ENCODE results near the gene XPNPEP1. TPM values are rescaled to one million over a fixed set of nuclear protein-coding genes. Genes with fewer than 3 reads are reported as not detected.

Gene XPNPEP1
- total and polyA plus RNA-seq, 12 donors, result 17.8 to 103 (median 58.4) TPM

DNA sequence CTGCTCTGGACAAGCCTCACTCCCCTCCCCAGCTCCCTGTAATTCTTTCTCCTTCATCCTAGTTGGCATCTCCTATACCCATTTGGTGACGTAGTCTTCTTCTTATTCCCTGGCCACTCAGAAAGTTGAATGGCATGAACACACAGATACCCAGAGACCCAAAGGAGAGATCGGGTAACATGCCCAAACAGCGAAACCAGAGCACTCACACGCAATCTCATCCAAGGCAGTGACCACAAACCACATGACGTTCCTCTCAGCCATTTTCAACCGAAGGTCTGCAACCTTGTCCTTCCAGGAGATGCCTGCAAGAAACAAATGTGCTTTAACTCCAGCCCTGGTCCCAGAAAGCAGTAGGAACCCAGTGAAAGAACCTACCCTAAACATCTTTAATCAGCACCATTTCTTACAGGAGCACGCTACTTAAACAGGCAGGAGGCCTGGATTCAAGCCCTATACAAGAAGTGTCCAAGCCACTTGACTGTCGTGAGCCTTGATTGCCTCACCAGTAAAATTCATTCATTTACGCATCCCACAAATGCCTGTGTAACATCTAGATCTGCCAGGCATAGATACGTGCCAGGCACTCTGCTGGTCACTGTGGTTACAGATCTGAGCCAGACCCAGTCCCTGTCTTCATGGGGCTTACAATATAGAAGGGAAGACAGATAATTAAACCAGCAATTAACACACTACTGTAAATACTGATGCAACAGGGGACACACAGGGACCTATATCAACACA lies 37.1 kb downstream of the XPNPEP1 start:
- intact Hi-C loops (cut with DNase I), result loop anchor here (5.0 to 10.0 kb wide), 4 partner anchors 86 to 399 kb away; partner anchors contain the start of gene ADD3 (in 2 of the 2)
- no peak for DNase-seq
- H3K9me3 ChIP-seq (replicated peaks in 1 of 3), result no peaks in the 10 kb centered on the region
- WGBS, 4 donors, result 84 to 94% (median 91%) methylated on average over 10 of the region's 10 CpGs
- peak overlapping the region in 1 of 5 donors; percentile 6 for H3K27ac ChIP-seq
- no peaks in the 10 kb centered on the region for H3K27me3 ChIP-seq
- peaks cover 5 to 7% of the 10 kb centered on the region in 2 donors for H3K4me1 ChIP-seq (replicated peaks in 1 of 2)
- TF ChIP-seq POLR2A (IDR thresholded peaks at IDR 0.05), result no peak
- TF ChIP-seq, protein P1, sequence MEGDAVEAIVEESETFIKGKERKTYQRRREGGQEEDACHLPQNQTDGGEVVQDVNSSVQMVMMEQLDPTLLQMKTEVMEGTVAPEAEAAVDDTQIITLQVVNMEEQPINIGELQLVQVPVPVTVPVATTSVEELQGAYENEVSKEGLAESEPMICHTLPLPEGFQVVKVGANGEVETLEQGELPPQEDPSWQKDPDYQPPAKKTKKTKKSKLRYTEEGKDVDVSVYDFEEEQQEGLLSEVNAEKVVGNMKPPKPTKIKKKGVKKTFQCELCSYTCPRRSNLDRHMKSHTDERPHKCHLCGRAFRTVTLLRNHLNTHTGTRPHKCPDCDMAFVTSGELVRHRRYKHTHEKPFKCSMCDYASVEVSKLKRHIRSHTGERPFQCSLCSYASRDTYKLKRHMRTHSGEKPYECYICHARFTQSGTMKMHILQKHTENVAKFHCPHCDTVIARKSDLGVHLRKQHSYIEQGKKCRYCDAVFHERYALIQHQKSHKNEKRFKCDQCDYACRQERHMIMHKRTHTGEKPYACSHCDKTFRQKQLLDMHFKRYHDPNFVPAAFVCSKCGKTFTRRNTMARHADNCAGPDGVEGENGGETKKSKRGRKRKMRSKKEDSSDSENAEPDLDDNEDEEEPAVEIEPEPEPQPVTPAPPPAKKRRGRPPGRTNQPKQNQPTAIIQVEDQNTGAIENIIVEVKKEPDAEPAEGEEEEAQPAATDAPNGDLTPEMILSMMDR (IDR thresholded peaks at IDR 0.05), result no peak
- H3K4me3 ChIP-seq, result no peak overlapping the region
- H3K36me3 ChIP-seq (replicated peaks in 1 of 2), result peaks cover 0 to 28% of the 10 kb centered on the region in 2 donors

DNA sequence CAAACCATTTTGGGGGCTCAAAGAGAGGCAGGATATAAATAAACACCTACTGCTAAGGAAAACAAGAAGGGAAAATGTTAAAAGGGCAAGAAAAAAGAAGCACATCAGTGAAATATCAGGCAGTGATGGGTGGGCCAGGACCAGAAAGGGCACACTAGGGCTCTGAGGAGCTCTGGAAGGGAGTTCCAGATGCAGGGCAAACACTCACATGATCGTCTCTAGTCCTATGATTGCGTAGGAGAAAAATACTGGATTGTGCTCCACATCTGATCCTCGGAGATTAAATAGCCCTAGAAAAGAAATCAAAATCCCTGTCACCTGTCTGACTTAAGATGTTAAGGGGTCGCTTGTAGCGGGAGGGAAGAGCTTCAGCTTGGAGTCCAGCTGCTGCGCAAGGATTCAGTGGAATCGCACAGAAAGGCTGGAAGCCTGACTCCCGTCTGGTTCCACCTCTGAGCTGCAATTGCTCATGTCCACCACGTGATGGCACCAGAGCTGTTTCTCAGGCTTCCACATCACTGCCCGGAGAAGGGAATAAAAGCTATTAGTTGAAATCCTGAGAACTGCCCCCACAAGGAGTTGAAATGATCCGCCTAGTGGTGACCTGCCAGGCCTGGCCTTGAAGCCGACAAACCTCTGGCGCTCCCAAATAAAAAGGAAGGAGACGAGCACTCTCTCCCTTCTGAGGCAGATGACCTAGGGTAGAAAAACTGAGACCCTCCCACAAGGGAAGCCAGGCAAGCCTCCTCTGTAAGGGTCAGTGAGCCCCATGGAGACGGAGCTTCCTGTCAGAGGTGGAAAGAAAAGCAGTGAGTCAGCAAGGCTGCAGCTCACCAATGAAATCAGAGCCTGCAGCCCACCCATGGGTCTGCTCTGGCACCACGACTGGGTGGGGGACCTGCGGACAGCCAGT lies 39.2 kb downstream of the XPNPEP1 start:
- peaks cover 5 to 7% of the 10 kb centered on the region in 2 donors for H3K4me1 ChIP-seq (replicated peaks in 1 of 2)
- no peak overlapping the region for H3K4me3 ChIP-seq
- intact Hi-C loops (cut with DNase I), result loop anchor here (10.0 kb wide), 3 partner anchors 121 to 401 kb away; partner anchors contain the start of gene ADD3 (in 2 of the 2)
- 20 to 25% (median 22%) methylated on average over 11 to 17 of the region's 17 CpGs for WGBS, 4 donors
- H3K9me3 ChIP-seq (replicated peaks in 1 of 3), result no peaks in the 10 kb centered on the region
- peak overlapping the region in 4 of 5 donors; percentile 41 to 72 (median 52) for H3K27ac ChIP-seq
- H3K27me3 ChIP-seq, result no peaks in the 10 kb centered on the region
- DNase-seq, result peak; percentile 67 to 92 (median 82)
- TF ChIP-seq, protein P1 (IDR thresholded peaks at IDR 0.05), result peak; percentile 88 to 99 (median 95)
- no peak for TF ChIP-seq POLR2A (IDR thresholded peaks at IDR 0.05)
- peaks cover 0 to 37% of the 10 kb centered on the region in 2 donors for H3K36me3 ChIP-seq (replicated peaks in 1 of 2)

DNA sequence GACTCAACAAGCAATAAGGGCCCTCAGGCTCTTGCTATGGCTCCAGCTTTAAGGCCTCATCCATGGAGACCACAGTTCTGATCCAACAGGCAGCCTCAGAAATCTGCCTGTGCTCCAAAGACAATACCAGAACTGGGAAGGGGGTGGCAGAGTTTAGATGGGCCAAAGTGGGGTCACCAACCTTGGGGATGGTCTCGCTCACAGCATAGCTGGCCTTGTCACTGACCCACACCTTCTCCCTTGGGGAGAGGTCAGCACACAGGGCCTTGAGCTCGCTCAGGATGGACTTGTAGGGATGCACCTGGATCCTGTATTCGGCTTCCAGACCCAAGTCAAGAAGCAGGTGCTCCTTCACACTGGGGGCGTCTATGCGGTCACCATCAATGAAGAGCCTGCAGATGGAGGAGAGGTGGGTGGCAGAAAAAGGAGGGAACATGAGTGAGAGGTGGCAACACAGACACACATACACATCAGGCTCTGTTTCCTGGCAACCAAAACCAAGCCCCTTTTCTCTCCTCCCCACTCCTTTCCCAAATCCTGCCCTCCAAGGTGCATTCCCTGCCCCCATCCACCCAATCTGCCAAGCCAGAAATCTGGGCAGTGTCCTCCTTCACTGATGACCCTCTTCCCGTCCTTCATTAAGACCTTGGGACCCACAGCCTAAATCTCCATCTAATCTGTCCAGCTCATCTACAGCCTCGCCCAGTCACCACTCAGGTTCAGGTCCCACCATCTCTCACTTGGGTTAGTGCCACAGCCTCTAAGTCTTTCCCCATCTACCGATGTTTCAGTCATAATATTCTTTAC lies 40.9 kb downstream of the XPNPEP1 start:
- Histone ChIP-seq H3K27me3 (no peaks in the 10 kb centered on the region), H3K36me3 (replicated peaks in 1 of 2) (peaks cover 0 to 38% of the 10 kb centered on the region in 2 donors), H3K4me3 (no peak overlapping the region), H3K4me1 (replicated peaks in 1 of 2) (peaks cover 5 to 7% of the 10 kb centered on the region in 2 donors), H3K27ac (no peak overlapping the region), H3K9me3 (replicated peaks in 1 of 3) (no peaks in the 10 kb centered on the region)
- intact Hi-C loops (cut with DNase I), result loop anchor here (10.0 kb wide), 3 partner anchors 122 to 402 kb away; partner anchors contain the start of gene ADD3 (in 2 of the 2)
- peak in 1 of 7 donors; percentile 48 for DNase-seq
- WGBS, 4 donors, result 87 to 95% (median 89%) methylated on average over 6 to 8 of the region's 8 CpGs
- TF ChIP-seq, protein P1 (IDR thresholded peaks at IDR 0.05), result no peak
- TF ChIP-seq POLR2A (IDR thresholded peaks at IDR 0.05), result no peak

Measured in adrenal gland (tissue), 12 donors.